GM21825 (cell line): ENCODE data around the gene ALKBH2.

Source experiments
- ATAC-seq: cut with Tn5 transposase; IDR thresholded peaks from one replicate; pipeline ENCODE4 v1.9.1; 2021; ENCODE audit warnings: mild to moderate bottlenecking, moderate library complexity; ENCODE audit not compliant: unreplicated experiment

Gene ALKBH2

GRCh38 chr12:109093022-109093918 is at the start of gene ALKBH2:
Gene ALKBH2 (minus strand): TSS chr12:109093472. CDS start chr12:109092786, 686 bp downstream.
- ATAC-seq: peak; percentile 51

- no peak for ATAC-seq
These were observed 47.3 kb upstream of the ALKBH2 start for GRCh38 chr12:109140560-109140959.

- no peak for ATAC-seq
These were observed 46.5 kb upstream of the ALKBH2 start for GRCh38 chr12:109139791-109140190.

- no peak for ATAC-seq
These were observed 46.1 kb upstream of the ALKBH2 start for GRCh38 chr12:109139360-109139759.

- ATAC-seq: no peak
These were observed 43.8 kb upstream of the ALKBH2 start for GRCh38 chr12:109137055-109137454.

GRCh38 chr12:109134186-109134917 is 41.1 kb upstream of the ALKBH2 start:
- ATAC-seq: no peak

GRCh38 chr12:109131154-109132050 is 38.1 kb upstream of the ALKBH2 start:
- ATAC-seq: no peak

- no peak for ATAC-seq
These were observed 37.3 kb upstream of the ALKBH2 start for GRCh38 chr12:109130297-109131153.

- ATAC-seq: no peak
These were observed 34.4 kb upstream of the ALKBH2 start for GRCh38 chr12:109127533-109128242.

- ATAC-seq: no peak
These were observed 33.5 kb upstream of the ALKBH2 start for GRCh38 chr12:109126784-109127183.

- no peak for ATAC-seq
These were observed 32.5 kb upstream of the ALKBH2 start for GRCh38 chr12:109125791-109126190.

- no peak for ATAC-seq
These were observed 31.8 kb upstream of the ALKBH2 start for GRCh38 chr12:109124878-109125648.

GRCh38 chr12:109121346-109121880 is 28.1 kb upstream of the ALKBH2 start:
- ATAC-seq: no peak

GRCh38 chr12:109120557-109120956 is 27.3 kb upstream of the ALKBH2 start:
- ATAC-seq: no peak

GRCh38 chr12:109120095-109120494 is 26.8 kb upstream of the ALKBH2 start:
- no peak for ATAC-seq

GRCh38 chr12:109116611-109116949 is 23.3 kb upstream of the ALKBH2 start:
- no peak for ATAC-seq

- ATAC-seq: no peak
These were observed 22.7 kb upstream of the ALKBH2 start, which contains the start of gene ACACB for GRCh38 chr12:109115758-109116610. Gene ACACB (plus strand): TSS chr12:109116587. CDS start chr12:109139406, 22,819 bp downstream.

GRCh38 chr12:109115404-109115757 is 22.1 kb upstream of the ALKBH2 start:
- ATAC-seq: no peak
